ENCODE results near the gene ZIC5.
A peak's percentile ranks its signal among the peaks of the same experiment; 100 is the strongest.

The ZIC5 gene

DNA sequence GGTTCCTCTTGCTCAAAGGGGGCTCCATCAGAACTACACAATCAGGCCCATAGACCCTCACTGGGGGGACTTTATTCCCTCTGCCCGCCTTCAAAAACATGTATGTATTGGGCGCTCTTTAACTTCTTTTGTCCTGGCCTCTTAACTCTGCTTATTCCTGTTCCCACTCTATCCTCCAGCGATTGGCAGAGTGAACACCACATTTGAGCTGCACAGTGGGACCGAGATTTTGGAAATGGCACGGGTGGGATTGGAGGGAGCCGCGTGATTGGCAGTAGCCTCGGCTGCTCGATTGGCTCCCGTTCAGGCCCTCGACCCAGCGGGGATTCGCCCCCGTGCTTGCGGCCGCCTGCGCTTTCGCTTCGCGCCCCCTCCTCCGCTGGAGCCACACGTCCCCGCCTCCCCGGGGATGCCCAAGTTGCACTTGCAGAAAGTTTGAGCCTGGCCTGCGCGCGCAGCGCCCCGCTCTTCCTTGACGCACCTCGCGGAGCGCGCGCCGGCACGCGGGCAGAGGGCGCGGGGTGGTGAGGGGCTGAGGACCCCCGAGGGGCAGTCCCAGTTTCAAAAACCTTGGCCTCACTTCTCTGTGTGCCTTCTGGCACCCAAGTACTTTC, at the start of gene ZIC5:
TSS of gene ZIC5 (minus strand) at position 192 of the 614 bp plus-strand sequence. CDS start at position 28, 164 bp downstream.
- DNase-seq (ENCODE audit: low read depth, low spot score) = peak; percentile 84

GRCh38 chr13:100019780-100020356, 48.3 kb upstream of the ZIC5 start:
- no peak for DNase-seq (ENCODE audit: low read depth, low spot score)

DNA sequence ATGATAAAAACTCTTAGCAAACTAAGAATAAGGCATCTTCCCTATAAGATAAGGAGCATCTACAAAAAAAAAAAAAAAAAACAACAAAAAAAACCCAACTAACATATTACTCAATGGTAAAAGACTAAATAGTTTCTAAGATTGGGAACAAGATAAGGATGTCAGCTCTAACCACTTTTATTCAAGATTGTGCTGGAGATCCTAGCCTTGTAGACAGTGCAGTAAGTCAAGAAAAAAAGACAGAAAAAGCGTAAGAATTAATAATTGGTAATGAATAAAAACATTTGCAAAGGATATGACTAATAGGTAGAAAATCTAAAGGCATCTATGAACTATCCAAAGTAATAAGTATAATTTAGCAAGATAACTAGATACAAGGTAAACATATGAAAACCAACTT, 43.1 kb upstream of the ZIC5 start:
- no peak for DNase-seq (ENCODE audit: low read depth, low spot score)

- no peak for DNase-seq (ENCODE audit: low read depth, low spot score)
Observed at GRCh38 chr13:99998261-99998660, 26.7 kb upstream of the ZIC5 start.

DNA sequence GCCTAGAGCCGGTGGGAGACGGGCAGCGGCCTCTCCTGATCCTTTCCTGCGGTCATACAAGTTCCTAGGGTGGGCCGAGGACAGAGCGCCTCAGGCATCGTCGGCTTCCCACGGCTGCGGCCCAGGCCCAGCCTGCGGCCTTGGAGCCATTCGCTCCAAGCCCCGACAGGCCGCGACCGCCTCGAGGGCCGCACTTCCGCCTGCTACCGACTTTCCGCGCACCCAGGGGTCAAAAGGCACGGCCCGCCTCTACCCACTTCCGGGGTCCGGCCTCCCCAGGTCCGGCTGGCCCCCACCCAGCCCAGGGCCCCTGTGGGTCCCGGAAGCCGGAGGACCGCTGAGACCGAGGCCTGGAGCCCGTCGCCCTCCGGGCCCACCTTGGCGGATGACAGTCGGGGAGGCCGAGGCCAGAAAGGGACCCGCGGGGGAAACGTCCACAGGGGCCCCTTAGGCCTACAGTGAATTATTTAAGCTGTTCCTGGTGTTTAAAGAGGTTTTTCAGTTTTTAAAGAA, 26.2 kb upstream of the ZIC5 start:
- no peak for DNase-seq (ENCODE audit: low read depth, low spot score)

GRCh38 chr13:99996381-99996973, 24.9 kb upstream of the ZIC5 start:
- DNase-seq (ENCODE audit: low read depth, low spot score) = no peak

DNA sequence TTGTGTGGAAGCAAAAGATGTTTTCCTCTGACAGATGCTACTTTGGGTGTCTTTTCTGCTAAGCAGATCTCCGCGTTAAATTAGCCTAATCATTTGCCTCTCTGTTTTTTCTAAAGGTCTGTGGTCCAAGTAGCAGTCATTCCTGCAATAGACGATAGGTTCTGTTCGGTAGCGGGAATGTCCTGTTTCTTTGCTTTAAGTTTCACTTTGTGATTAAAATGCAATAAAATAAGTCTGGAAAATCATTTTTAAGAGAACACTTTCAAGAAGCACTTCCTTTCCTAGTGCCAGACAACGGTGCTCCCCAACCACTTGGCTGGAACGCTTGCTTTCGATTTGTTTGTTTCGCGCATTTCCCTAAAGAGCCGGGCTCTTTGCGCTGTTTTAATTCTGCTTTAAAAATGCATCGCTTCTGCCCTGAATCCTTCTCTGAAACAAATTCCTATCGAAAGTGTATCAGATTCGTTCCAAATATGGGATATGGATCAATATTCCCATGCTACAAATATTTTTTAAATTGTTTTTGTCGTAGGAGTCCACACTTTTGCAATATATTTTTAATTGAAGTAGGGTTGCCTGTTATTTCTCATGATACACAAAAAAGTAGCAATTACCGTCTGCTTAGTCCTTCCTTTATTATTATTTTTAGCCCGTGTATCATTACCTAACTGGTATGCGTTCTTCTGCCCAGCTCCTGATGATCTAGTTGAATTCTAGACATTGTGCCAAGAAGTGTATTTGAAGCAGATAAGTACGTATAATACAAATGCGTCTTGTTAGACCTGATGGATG, 24.2 kb upstream of the ZIC5 start:
- peak; percentile 59 for DNase-seq (ENCODE audit: low read depth, low spot score)

- no peak for DNase-seq (ENCODE audit: low read depth, low spot score)
Observed at GRCh38 chr13:99995104-99995588, 23.6 kb upstream of the ZIC5 start.

DNA sequence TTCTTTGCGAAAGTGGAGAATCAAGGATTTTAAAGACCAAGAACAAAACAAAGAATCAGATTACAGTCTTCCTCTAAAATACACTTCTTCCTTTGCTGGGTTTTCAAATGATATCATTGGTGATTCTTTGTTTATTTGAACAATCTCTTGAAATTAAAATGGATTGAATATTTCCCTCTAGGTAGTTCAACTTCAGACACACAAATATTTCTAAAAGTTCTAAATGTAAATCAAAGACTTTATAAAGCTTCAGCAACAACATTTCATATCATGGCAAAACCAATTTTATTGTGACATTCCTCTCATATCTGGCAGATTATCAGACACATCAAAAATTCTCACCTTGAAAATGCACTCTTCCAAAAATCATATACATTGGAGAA, 23.1 kb upstream of the ZIC5 start:
- no peak for DNase-seq (ENCODE audit: low read depth, low spot score)

GRCh38 chr13:99993660-99994637, 22.4 kb upstream of the ZIC5 start:
- no peak for DNase-seq (ENCODE audit: low read depth, low spot score)

DNA sequence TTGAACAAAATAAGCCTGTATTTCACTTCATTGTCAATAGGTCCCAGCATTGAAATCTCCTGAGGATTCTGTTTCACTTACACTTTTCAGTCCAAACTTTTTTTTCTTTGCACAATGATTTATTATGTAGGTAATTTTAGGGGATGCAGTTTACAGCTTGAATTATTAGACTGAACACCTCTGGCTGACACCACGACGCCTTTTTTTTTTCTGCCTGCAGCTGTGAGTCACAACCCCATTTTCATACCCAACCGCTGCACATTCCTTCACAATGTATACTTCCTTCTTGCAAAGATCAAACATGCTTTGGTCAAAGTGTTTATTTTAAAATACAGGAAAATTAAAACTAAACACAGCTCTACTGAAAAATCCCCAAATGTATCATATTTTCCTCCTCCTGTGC, 21.4 kb upstream of the ZIC5 start:
- peak; percentile 60 for DNase-seq (ENCODE audit: low read depth, low spot score)

- DNase-seq (ENCODE audit: low read depth, low spot score) = peak; percentile 63
Observed at GRCh38 chr13:99991828-99992775, 20.5 kb upstream of the ZIC5 start.

GRCh38 chr13:99991013-99991827, 19.7 kb upstream of the ZIC5 start:
- no peak for DNase-seq (ENCODE audit: low read depth, low spot score)

GRCh38 chr13:99990126-99990977, 18.8 kb upstream of the ZIC5 start:
- DNase-seq (ENCODE audit: low read depth, low spot score) = no peak

DNA sequence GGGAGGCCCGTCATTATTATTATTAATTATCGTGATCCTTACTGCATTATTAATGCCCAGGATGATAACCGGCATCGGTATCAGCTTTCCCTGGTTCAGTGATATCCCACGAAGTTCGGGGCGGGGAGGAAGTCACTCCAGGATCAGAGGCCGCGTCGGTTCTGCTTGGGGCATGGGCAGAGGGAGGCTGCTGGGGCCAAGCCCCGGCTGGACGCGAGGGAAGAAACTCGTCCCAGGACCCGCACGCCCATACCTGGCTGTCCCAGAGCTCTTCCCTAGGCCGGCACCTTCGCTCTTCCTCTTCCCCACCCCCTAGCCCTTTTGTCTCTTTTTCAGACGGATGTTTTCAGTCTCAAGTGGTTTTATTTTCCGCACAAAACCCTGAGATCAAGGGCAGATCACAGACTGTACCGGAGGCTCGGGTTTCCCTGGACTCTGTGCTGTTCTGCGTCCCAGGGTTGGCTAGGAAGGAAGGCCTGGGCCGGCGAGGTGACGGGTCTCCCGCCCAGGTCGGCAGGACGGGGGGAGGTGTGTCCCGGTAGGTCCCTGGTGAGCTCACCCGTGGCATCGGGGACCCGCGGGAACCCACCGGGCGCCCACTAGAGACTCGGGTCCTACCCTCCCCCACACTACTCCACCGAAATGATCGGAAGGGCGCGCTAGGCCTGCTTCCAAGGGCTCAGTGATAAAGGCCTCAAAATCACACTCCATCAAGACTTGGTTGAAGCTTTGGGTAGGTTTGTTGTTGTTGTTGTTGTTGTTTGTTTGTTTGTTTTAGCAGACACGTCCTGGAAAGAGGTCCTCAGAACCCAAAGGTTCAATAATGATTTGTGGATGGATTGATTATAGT, 17.9 kb upstream of the ZIC5 start:
- no peak for DNase-seq (ENCODE audit: low read depth, low spot score)

DNA sequence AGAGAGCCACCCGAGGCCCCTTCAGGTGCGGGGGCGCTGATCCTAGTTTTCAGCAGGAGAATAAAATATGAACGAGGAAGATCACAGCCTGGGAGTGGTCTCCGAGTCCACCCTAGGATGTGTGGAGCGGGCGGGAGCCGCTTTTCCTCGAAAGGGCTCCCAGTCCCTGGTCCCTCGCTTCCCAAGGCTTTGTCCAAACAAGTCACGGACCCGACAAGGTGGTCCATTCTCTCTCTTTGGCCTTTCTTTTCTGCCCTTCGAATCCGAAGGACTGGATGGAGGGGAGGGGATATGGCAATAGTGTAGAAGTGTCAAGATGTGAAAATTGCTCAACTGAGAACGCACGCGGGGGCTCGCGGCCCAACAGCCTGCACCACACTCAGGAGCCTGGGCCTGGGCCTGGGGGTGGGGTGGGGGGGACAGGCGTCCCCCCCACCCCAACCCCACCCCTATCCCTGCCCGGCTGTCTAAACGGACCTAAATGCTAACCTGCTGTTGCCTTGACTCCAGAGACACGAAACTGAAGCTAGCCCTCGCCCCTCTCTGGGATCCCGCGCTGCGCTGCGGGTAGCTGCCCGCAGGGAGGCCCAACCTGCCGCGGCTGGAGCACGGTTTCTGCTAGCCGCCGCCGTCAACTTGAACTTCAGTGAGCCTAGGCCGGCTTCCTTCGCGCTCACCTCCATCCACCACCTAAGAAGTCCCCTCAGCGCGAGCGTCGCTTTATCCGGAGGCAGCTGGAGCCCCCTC, 17.1 kb upstream of the ZIC5 start:
- DNase-seq (ENCODE audit: low read depth, low spot score) = no peak

Measured in astrocyte of the hippocampus (primary cell).